ENCODE measurements around the gene MED27.

DNA sequence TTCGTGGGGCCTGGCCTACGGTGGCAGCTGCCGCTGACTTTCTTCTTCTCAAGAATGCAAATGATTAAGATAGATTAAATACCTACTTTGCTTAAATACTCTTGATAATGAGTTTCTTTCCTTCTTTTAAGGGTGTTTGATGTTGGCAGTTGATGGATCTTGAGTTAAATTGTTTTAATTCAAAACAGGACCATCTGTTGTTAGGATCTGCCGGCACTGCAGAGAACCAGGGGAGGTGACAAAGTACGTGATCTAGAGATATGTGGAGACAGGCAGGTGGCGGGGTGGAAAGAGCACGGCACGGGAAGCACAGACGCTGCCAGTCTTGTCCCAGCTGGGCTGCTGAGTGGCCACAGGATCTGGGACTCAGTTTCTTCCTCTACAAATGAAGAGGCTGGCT lies 37.9 kb downstream of the MED27 start:
- TF ChIP-seq EZH2 (IDR thresholded peaks at IDR 0.05; ENCODE audit: insufficient read depth, poor library complexity, severe bottlenecking) (no peak), EZH2phosphoT487 (IDR thresholded peaks at IDR 0.05; ENCODE audit: insufficient read depth, low read depth) (no peak)
